ENCODE results near the gene NLRX1. TPM values are rescaled to one million over a fixed set of nuclear protein-coding genes. Genes with fewer than 3 reads are reported as not detected.
"Not testable (repeated sequence)": the region's sequence is repeated elsewhere in the genome, so short reads cannot be mapped to it uniquely, and the experiment has no call there.

The NLRX1 gene
- total RNA-seq, 1 experiment from 2014 or later: 7.2 TPM

DNA sequence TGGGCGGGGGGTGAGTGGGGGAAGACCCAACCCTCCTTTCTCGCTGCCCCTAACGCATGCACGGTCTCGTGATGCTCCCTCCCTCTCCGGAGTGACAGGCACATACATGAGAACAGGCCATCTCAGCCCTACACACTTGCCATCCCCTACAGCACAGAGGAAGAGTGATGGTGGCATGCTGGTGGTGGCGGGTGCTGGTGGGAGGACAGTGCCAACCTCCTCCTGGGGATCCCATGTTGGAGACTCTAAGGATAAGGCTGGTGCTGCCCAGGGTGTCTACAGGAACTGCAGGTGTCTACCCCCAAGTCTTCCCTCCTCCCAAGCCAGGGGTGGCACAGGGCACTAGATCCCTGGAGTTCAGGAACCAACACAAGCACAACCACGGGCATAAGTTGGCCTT, 6.7 kb upstream of the NLRX1 start:
- POLR2A ChIA-PET: no interaction called here
- Mint-ChIP-seq H3K4me1 (ENCODE audit: low read depth, unreplicated experiment) (no peaks in the 10 kb centered on the region), H3K36me3 (ENCODE audit: insufficient read depth, unreplicated experiment) (no peaks in the 10 kb centered on the region), H3K27me3 (ENCODE audit: insufficient read depth, unreplicated experiment) (peaks cover 9% of the 10 kb centered on the region), H3K27ac (ENCODE audit: unreplicated experiment) (no peak overlapping the region), H3K9me3 (ENCODE audit: unreplicated experiment) (no peaks in the 10 kb centered on the region), H3K4me3 (ENCODE audit: unreplicated experiment) (no peak overlapping the region)
- no peak for DNase-seq
- H3K27me3 ChIP-seq (replicated peaks; ENCODE audit: control insufficient read depth, insufficient read depth, low read length): no peaks in the 10 kb centered on the region
- H3K4me3 ChIP-seq (ENCODE audit: low read depth, low read length): no peak overlapping the region
- CTCF ChIA-PET: no interaction called here
- H3K9me3 ChIP-seq: no peaks in the 10 kb centered on the region
- TF ChIP-seq, protein P1, sequence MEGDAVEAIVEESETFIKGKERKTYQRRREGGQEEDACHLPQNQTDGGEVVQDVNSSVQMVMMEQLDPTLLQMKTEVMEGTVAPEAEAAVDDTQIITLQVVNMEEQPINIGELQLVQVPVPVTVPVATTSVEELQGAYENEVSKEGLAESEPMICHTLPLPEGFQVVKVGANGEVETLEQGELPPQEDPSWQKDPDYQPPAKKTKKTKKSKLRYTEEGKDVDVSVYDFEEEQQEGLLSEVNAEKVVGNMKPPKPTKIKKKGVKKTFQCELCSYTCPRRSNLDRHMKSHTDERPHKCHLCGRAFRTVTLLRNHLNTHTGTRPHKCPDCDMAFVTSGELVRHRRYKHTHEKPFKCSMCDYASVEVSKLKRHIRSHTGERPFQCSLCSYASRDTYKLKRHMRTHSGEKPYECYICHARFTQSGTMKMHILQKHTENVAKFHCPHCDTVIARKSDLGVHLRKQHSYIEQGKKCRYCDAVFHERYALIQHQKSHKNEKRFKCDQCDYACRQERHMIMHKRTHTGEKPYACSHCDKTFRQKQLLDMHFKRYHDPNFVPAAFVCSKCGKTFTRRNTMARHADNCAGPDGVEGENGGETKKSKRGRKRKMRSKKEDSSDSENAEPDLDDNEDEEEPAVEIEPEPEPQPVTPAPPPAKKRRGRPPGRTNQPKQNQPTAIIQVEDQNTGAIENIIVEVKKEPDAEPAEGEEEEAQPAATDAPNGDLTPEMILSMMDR (IDR thresholded peaks at IDR 0.05; ENCODE audit: insufficient read depth in 1 of 2, low read depth in 1 of 2, low read length in 1 of 2, severe bottlenecking in 1 of 2, unreplicated experiment in 1 of 2): no peak
- no peaks in the 10 kb centered on the region for H3K4me1 ChIP-seq
- BruUV-seq (replicated peaks): no TSS peak
- no peaks in the 10 kb centered on the region for H3K36me3 ChIP-seq (ENCODE audit: control insufficient read depth, insufficient read depth, low read length)
- intact Hi-C loops (cut with micrococcal nuclease; ENCODE audit: unreplicated experiment): no loop called here

DNA sequence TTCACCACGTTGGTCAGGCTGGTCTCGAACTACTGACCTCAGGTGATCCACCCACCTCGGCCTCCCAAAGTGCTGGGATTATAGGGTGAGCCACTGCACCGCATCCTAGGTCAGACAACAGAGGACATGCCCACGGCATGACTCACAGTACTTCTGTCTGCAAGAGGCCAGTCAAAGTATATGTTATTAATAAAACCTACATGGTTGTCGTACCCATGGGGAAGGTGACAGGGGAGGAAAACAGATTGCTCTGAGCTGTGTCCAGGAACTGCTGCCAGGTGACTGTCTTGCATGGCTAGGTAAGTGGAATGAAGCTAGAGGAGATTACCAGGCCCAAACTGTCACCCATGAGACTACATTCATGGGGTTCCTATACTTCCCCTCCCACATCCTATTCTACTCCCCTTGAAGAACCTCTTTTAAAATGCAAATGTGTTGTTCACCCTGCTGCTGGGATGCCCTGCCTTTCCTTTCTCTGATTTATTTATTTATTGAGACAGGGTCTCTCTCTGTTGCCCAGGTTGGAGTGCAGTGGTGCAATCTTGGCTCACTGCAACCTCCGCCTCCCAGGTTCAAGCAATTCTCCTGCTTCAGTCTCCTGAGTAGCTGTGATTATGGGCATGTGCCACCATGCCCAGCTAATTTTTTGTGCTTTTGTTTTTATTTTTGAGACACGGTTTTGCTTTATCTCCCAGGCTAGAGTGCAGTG, 2.0 kb upstream of the NLRX1 start:
- Histone ChIP-seq H3K36me3 (ENCODE audit: control insufficient read depth, insufficient read depth, low read length) (no peaks in the 10 kb centered on the region), H3K4me1 (peaks cover 4% of the 10 kb centered on the region; the same call in 1 of the 2 replicates), H3K27me3 (replicated peaks; ENCODE audit: control insufficient read depth, insufficient read depth, low read length) (no peaks in the 10 kb centered on the region), H3K9me3 (no peaks in the 10 kb centered on the region), H3K4me3 (ENCODE audit: low read depth, low read length) (no peak overlapping the region)
- Mint-ChIP-seq H3K27ac (ENCODE audit: unreplicated experiment) (no peak overlapping the region), H3K27me3 (ENCODE audit: insufficient read depth, unreplicated experiment) (peaks cover 4% of the 10 kb centered on the region), H3K4me3 (ENCODE audit: unreplicated experiment) (no peak overlapping the region), H3K9me3 (ENCODE audit: unreplicated experiment) (no peaks in the 10 kb centered on the region), H3K36me3 (ENCODE audit: insufficient read depth, unreplicated experiment) (no peaks in the 10 kb centered on the region), H3K4me1 (ENCODE audit: low read depth, unreplicated experiment) (no peaks in the 10 kb centered on the region)
- no peak for DNase-seq
- BruUV-seq (replicated peaks): no TSS peak
- ChIA-PET CTCF (interaction anchor here (0.6 to 2.0 kb wide), 3 partner anchors 22 to 64 kb away, joined by 4 to 9 read pairs (median 5); partner anchors contain the start of genes CBL and DPAGT1), POLR2A (no interaction called here)
- intact Hi-C loops (cut with micrococcal nuclease; ENCODE audit: unreplicated experiment): no loop called here
- TF ChIP-seq, protein P1 (IDR thresholded peaks at IDR 0.05; ENCODE audit: insufficient read depth in 1 of 2, low read depth in 1 of 2, low read length in 1 of 2, severe bottlenecking in 1 of 2, unreplicated experiment in 1 of 2): no peak

GRCh38 chr11:119167077-119167458, 1.5 kb upstream of the NLRX1 start:
- H3K36me3 ChIP-seq (ENCODE audit: control insufficient read depth, insufficient read depth, low read length); H3K9me3 Mint-ChIP-seq (ENCODE audit: unreplicated experiment); H3K4me3 ChIP-seq (ENCODE audit: low read depth, low read length); DNase-seq; H3K27ac Mint-ChIP-seq (ENCODE audit: unreplicated experiment); BruUV-seq (replicated peaks); H3K4me1 Mint-ChIP-seq (ENCODE audit: low read depth, unreplicated experiment); H3K27me3 Mint-ChIP-seq (ENCODE audit: insufficient read depth, unreplicated experiment); H3K27me3 ChIP-seq (replicated peaks; ENCODE audit: control insufficient read depth, insufficient read depth, low read length); H3K36me3 Mint-ChIP-seq (ENCODE audit: insufficient read depth, unreplicated experiment); H3K9me3 ChIP-seq; POLR2A ChIA-PET; intact Hi-C loops (cut with micrococcal nuclease; ENCODE audit: unreplicated experiment); H3K4me1 ChIP-seq; H3K4me3 Mint-ChIP-seq (ENCODE audit: unreplicated experiment): not testable (repeated sequence)
- CTCF ChIA-PET: interaction anchor here (0.6 to 2.0 kb wide), 3 partner anchors 22 to 65 kb away, joined by 4 to 9 read pairs (median 5); partner anchors contain the start of genes CBL and DPAGT1

Data from Caco-2 (cell line).